Endothelial cell of umbilical vein (primary cell): ENCODE data around the gene FKBP7. TPM values are rescaled to one million over a fixed set of nuclear protein-coding genes. Genes with fewer than 3 reads are reported as not detected.

Experiments used
- BruUV-seq: library from RNA; stranded (reverse); fragments of 400-500 nt; replicated peaks from 2 replicates; lab custom pipeline; 2021; lab: Mats Ljungman, UMichigan
- CTCF ChIA-PET: fragments of 300-600, 350-600 bp; sonication (Branson Sonifier 250); formaldehyde crosslinking; loops from one replicate; lab custom pipeline; 2021; ENCODE audit warnings: antibody characterized with exemption, inconsistent platforms; lab: Charles Lee
- POLR2A ChIA-PET: fragments of 300-600, 350-600 bp; sonication (Branson Sonifier 250); formaldehyde crosslinking; loops from one replicate; lab custom pipeline; 2021; ENCODE audit warnings: antibody characterized with exemption, inconsistent platforms; lab: Charles Lee
- DNase-seq: peaks from one replicate; pipeline ENCODE4 v3.0.0-alpha.2; 2011; ENCODE audit warnings: low read depth, low spot score
- FAIRE-seq: peaks from 2 replicates; lab custom pipeline; 2011; peaks lifted over from hg19 to GRCh38; lab: Jason Lieb, UNC
- H2AFZ ChIP-seq: 2 replicates; pipeline ENCODE4 v1.6.0; 2012; ENCODE audit warnings: low read depth, low read length, control low read depth, inconsistent platforms
- H3K27ac ChIP-seq: 2 replicates; pipeline ENCODE4 v1.5.1; 2011; ENCODE audit warnings: low read depth, mild to moderate bottlenecking, control low read depth, low read length, moderate library complexity; ENCODE audit not compliant: insufficient read depth
- H3K27me3 ChIP-seq, 2 experiments: 2 replicates each; pipeline versions ENCODE4 v1.6.0 to v1.6.1; 2011; ENCODE audit warnings: low read length in 2 of 2, mixed read lengths in 1 of 2; ENCODE audit not compliant: control insufficient read depth in 2 of 2, insufficient read depth in 2 of 2
- H3K36me3 ChIP-seq, 2 experiments: 2 replicates in 1 of 2; 3 replicates in 1 of 2; pipeline ENCODE4 v1.5.1; 2011; ENCODE audit warnings: low read length in 2 of 2, mild to moderate bottlenecking in 1 of 2, moderate library complexity in 1 of 2; ENCODE audit not compliant: control insufficient read depth in 2 of 2, insufficient read depth in 2 of 2; ENCODE audit errors: extremely low read depth in 1 of 2
- H3K4me1 ChIP-seq: 3 replicates; pipeline ENCODE4 v1.5.1; 2011; ENCODE audit warnings: mild to moderate bottlenecking, low read length; ENCODE audit not compliant: control insufficient read depth, insufficient read depth; ENCODE audit errors: extremely low read depth
- H3K4me2 ChIP-seq: 2 replicates; pipeline ENCODE4 v1.6.1; 2011; ENCODE audit warnings: low read length, control low read depth, mixed read lengths; ENCODE audit not compliant: insufficient read depth
- H3K4me3 ChIP-seq, 3 experiments: fragments of 200-600 bp in 1 of 3; sonication (generic), shearing (Covaris generic) in 1 of 3; replicated peaks in 1 of 3; 2 replicates each; pipeline ENCODE4 v1.5.1; 2011 to 2016; ENCODE audit warnings: control low read depth in 3 of 3, low read length in 3 of 3, mild to moderate bottlenecking in 2 of 3, inconsistent platforms in 1 of 3, low read depth in 1 of 3, moderate library complexity in 1 of 3; ENCODE audit not compliant: insufficient read depth in 1 of 3
- H3K79me2 ChIP-seq: 2 replicates; pipeline ENCODE4 v1.6.0; 2012; ENCODE audit warnings: low read length, inconsistent platforms; ENCODE audit not compliant: control insufficient read depth, insufficient read depth
- H3K9ac ChIP-seq: replicated peaks from 2 replicates; pipeline ENCODE3; 2011; ENCODE audit warnings: low read length, control low read depth; ENCODE audit not compliant: insufficient read depth; ENCODE audit errors: extremely low read depth
- H3K9me1 ChIP-seq: replicated peaks from 3 replicates; pipeline ENCODE4 v1.6.0; 2011; ENCODE audit warnings: mild to moderate bottlenecking, low read length; ENCODE audit not compliant: control insufficient read depth, insufficient read depth; ENCODE audit errors: extremely low read depth
- H3K9me3 ChIP-seq: replicated peaks from 2 replicates; pipeline ENCODE4 v1.5.1; 2012; ENCODE audit warnings: low read length, inconsistent platforms; ENCODE audit not compliant: control insufficient read depth, insufficient read depth
- H4K20me1 ChIP-seq: replicated peaks from 2 replicates; pipeline ENCODE3; 2011; ENCODE audit warnings: mild to moderate bottlenecking, low read length; ENCODE audit not compliant: control insufficient read depth, insufficient read depth; ENCODE audit errors: extremely low read depth
- EZH2 ChIP-seq: IDR thresholded peaks from 2 replicates; pipeline ENCODE4 v1.6.1; 2012; ENCODE audit warnings: borderline replicate concordance, low read depth, mild to moderate bottlenecking, moderate library complexity, low read length, inconsistent platforms; ENCODE audit not compliant: severe bottlenecking
- FOS ChIP-seq: IDR thresholded peaks from 2 replicates; pipeline ENCODE4 v1.6.1; 2011; ENCODE audit warnings: mild to moderate bottlenecking, low read length, moderate library complexity, borderline replicate concordance; ENCODE audit not compliant: insufficient read depth
- GATA2 ChIP-seq: IDR thresholded peaks from 2 replicates; pipeline ENCODE4 v1.7.0; 2011; ENCODE audit warnings: low read depth, mild to moderate bottlenecking, moderate library complexity, mixed read lengths, low read length; ENCODE audit not compliant: insufficient read length, insufficient read depth
- JUN ChIP-seq: IDR thresholded peaks from 2 replicates; pipeline ENCODE4 v1.6.1; 2011; ENCODE audit warnings: borderline replicate concordance, low read depth; ENCODE audit not compliant: insufficient read length, insufficient read depth
- MYC ChIP-seq: IDR thresholded peaks from one replicate; pipeline ENCODE4 v1.6.1; 2011; ENCODE audit warnings: mild to moderate bottlenecking, low read depth, low read length
- POLR2A ChIP-seq: IDR thresholded peaks from 2 replicates; pipeline ENCODE4 v1.6.1; 2012; ENCODE audit warnings: low read depth, mild to moderate bottlenecking, control low read depth, low read length
- POLR2AphosphoS5 ChIP-seq: IDR thresholded peaks from 2 replicates; pipeline ENCODE4 v1.6.1; 2012; ENCODE audit warnings: low read depth, mild to moderate bottlenecking, control low read depth, low read length, moderate library complexity; ENCODE audit not compliant: insufficient read depth
- dilution Hi-C: fragments of 300-500 bp; cut with MboI; formaldehyde crosslinking; loops from one replicate; pipeline ENCODE4 v1.15.0; 2019; ENCODE audit warnings: low sequenced_read_pairs; ENCODE audit not compliant: extremely low pct_ligation_motif_present
- intact Hi-C: fragments of 100-400 bp; cut with micrococcal nuclease; formaldehyde crosslinking; loops from one replicate; pipeline ENCODE4 v1.10.0; 2022
- polyA plus RNA-seq, 4 experiments: library from polyadenylated mRNA; depleted of rRNA in 3 of 4; stranded (reverse) in 3 of 4; unstranded in 1 of 4; fragments of >200 nt; gene quantifications; 2 replicates each; pipeline versions ENCODE4 v1.2.1 to v1.2.3, GENCODE V29; 2011 to 2012; ENCODE audit warnings: missing spikeins in 1 of 4
- total RNA-seq: library from RNA; stranded (reverse); gene quantifications from 2 replicates; pipeline ENCODE4 v1.2.3, GENCODE V29; 2021
- TF ChIP-seq, protein P1 (sequence below): IDR thresholded peaks from 2 replicates; pipeline ENCODE4 v1.6.1; 2011; ENCODE audit not compliant: insufficient read depth, insufficient read length
- TF ChIP-seq, protein P2 (sequence below), 2 donors: IDR thresholded peaks; 1 replicate in 1 of 2; 2 replicates in 1 of 2; pipeline ENCODE4 v1.5.1; 2011; ENCODE audit warnings: low read length in 2 of 2, mild to moderate bottlenecking in 2 of 2, moderate library complexity in 2 of 2, control low read depth in 1 of 2, inconsistent platforms in 1 of 2, low read depth in 1 of 2; ENCODE audit not compliant: insufficient read depth in 1 of 2; ENCODE audit errors: extremely low read depth in 1 of 2

FKBP7 gene
- total and polyA plus RNA-seq, 2 donors (not counting 3 experiments of a cell fraction or from before 2014, with no cell fraction given) = 11.2 to 20.5 TPM

- Histone ChIP-seq H3K79me2 (peaks cover 2% of the 10 kb centered on the region), H3K9me1 (no peaks in the 10 kb centered on the region), H4K20me1 (no peaks in the 10 kb centered on the region), H3K9me3 (no peaks in the 10 kb centered on the region), H2AFZ (no peak overlapping the region), H3K4me1 (no peaks in the 10 kb centered on the region), H3K36me3 (peaks cover 9 to 11% of the 10 kb centered on the region in 2 experiments), H3K4me3 (no peak overlapping the region), H3K4me2 (no peak overlapping the region), H3K27me3 (no peaks in the 10 kb centered on the region), H3K27ac (no peak overlapping the region), H3K9ac (no peak overlapping the region)
- dilution Hi-C loops (loop anchor here (25.0 kb wide), 1 partner anchor 289 kb away; no protein-coding TSS in a partner anchor), intact Hi-C loops (no loop called here)
- TF ChIP-seq POLR2AphosphoS5 (no peak), EZH2 (no peak), POLR2A (no peak), GATA2 (no peak), JUN (no peak), FOS (no peak), MYC (no peak)
- TF ChIP-seq, protein P1, sequence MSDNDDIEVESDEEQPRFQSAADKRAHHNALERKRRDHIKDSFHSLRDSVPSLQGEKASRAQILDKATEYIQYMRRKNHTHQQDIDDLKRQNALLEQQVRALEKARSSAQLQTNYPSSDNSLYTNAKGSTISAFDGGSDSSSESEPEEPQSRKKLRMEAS = no peak
- TF ChIP-seq, protein P2, sequence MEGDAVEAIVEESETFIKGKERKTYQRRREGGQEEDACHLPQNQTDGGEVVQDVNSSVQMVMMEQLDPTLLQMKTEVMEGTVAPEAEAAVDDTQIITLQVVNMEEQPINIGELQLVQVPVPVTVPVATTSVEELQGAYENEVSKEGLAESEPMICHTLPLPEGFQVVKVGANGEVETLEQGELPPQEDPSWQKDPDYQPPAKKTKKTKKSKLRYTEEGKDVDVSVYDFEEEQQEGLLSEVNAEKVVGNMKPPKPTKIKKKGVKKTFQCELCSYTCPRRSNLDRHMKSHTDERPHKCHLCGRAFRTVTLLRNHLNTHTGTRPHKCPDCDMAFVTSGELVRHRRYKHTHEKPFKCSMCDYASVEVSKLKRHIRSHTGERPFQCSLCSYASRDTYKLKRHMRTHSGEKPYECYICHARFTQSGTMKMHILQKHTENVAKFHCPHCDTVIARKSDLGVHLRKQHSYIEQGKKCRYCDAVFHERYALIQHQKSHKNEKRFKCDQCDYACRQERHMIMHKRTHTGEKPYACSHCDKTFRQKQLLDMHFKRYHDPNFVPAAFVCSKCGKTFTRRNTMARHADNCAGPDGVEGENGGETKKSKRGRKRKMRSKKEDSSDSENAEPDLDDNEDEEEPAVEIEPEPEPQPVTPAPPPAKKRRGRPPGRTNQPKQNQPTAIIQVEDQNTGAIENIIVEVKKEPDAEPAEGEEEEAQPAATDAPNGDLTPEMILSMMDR (IDR thresholded peaks at IDR 0.05; ENCODE audit: extremely low read depth in 1 of 2, insufficient read depth in 1 of 2, low read depth in 1 of 2, low read length in 2 of 2) = no peak
- DNase-seq (no peak), FAIRE-seq (no peak)
- ChIA-PET POLR2A (interaction anchor here (1.3 kb wide), 1 partner anchor 25 kb away, joined by 4 read pairs; the partner anchor contains the start of genes PJVK and PRKRA), CTCF (interaction anchor here (0.5 to 1.4 kb wide), 2 partner anchors 12 to 20 kb away, joined by 4 to 5 read pairs; no protein-coding TSS in a partner anchor)
- no TSS peak for BruUV-seq
Observed at GRCh38 chr2:178426388-178426787, 52.0 kb downstream of the FKBP7 start.
